HepG2 (cell line): ENCODE results near the gene GNRH2. TPM values are rescaled to one million over a fixed set of nuclear protein-coding genes. Genes with fewer than 3 reads are reported as not detected.

ENCODE experiments used
- CBX1 ChIP-seq: IDR thresholded peaks from one replicate; pipeline ENCODE4 v1.6.1; 2016; ENCODE audit warnings: antibody characterized with exemption, low read depth
- CHD2 ChIP-seq: IDR thresholded peaks from 2 replicates; pipeline ENCODE4 v1.6.1; 2011; ENCODE audit warnings: low read depth, low read length, improper control_type of control experiment
- FOXK1 ChIP-seq: sonication (generic); formaldehyde crosslinking; IDR thresholded peaks from 2 replicates; pipeline ENCODE4 v1.4.0; 2020; ENCODE audit warnings: low read depth, missing genetic modification reagents, borderline replicate concordance
- HDAC1 ChIP-seq: sonication (generic); formaldehyde crosslinking; IDR thresholded peaks from 2 replicates; pipeline ENCODE4 v1.5.1; 2020; ENCODE audit warnings: mild to moderate bottlenecking, missing genetic modification reagents
- HNRNPUL1 ChIP-seq: fragments of 200-400 bp; formaldehyde crosslinking; IDR thresholded peaks from 2 replicates; pipeline ENCODE4 v1.6.1; 2017; ENCODE audit warnings: low read depth, mild to moderate bottlenecking, low read length, moderate library complexity
- IKZF1 ChIP-seq: fragments of 450-650 bp; IDR thresholded peaks from 2 replicates; pipeline ENCODE4 v1.7.1; 2016
- MLLT10 ChIP-seq: sonication (generic); formaldehyde crosslinking; IDR thresholded peaks from 2 replicates; pipeline ENCODE4 v1.4.0; 2020; ENCODE audit warnings: missing genetic modification reagents
- SMAD1 ChIP-seq: sonication (generic); formaldehyde crosslinking; IDR thresholded peaks from 2 replicates; pipeline ENCODE4 v1.4.0; 2020; ENCODE audit warnings: missing genetic modification reagents, low read depth, mild to moderate bottlenecking, borderline replicate concordance
- ZBTB1 ChIP-seq: sonication (generic); formaldehyde crosslinking; IDR thresholded peaks from 2 replicates; pipeline ENCODE4 v1.4.0; 2020; ENCODE audit warnings: missing genetic modification reagents, borderline replicate concordance
- ZBTB7A ChIP-seq: sonication (generic); formaldehyde crosslinking; IDR thresholded peaks from 2 replicates; pipeline ENCODE4 v1.8.0; 2022; ENCODE audit warnings: mild to moderate bottlenecking, missing genetic modification reagents
- ZNF468 ChIP-seq: sonication (generic); formaldehyde crosslinking; IDR thresholded peaks from 2 replicates; pipeline ENCODE4 v1.8.0; 2022; ENCODE audit warnings: mild to moderate bottlenecking, moderate library complexity, missing genetic modification reagents
- ZNF501 ChIP-seq: sonication (generic); formaldehyde crosslinking; IDR thresholded peaks from 2 replicates; pipeline ENCODE4 v1.5.1; 2020; ENCODE audit warnings: mild to moderate bottlenecking, moderate library complexity, missing genetic modification reagents
- ZNF709 ChIP-seq: sonication (generic); formaldehyde crosslinking; IDR thresholded peaks from 2 replicates; pipeline ENCODE4 v1.5.0; 2020; ENCODE audit warnings: mild to moderate bottlenecking, missing genetic modification reagents
- ZSCAN25 ChIP-seq: sonication (generic); formaldehyde crosslinking; IDR thresholded peaks from 2 replicates; pipeline ENCODE4 v1.8.0; 2022; ENCODE audit warnings: mild to moderate bottlenecking, missing genetic modification reagents
- polyA plus RNA-seq, 8 experiments: library from polyadenylated mRNA; depleted of rRNA in 3 of 8; stranded (reverse) in 7 of 8; unstranded in 1 of 8; fragments of >200 nt; fragmentation: Illumina TruSeq in 4 of 8; extraction: Trizol in 4 of 8; gene quantifications; 2 replicates each; pipeline versions ENCODE4 v1.2.1 to v1.2.3, GENCODE V29; 2011 to 2016; ENCODE audit warnings: low read depth in 4 of 8, missing spikeins in 1 of 8, mixed read lengths in 1 of 8; ENCODE audit not compliant: insufficient read depth in 1 of 8
- total RNA-seq, 5 experiments: library from RNA; depleted of rRNA; stranded (reverse); fragments of >200 nt; fragmentation: Illumina TruSeq; extraction: Trizol; gene quantifications; 2 replicates each; pipeline ENCODE4 v1.2.3, GENCODE V29; 2016; ENCODE audit warnings: low read depth in 1 of 5
- TF ChIP-seq, protein P1 (sequence below): sonication (generic); formaldehyde crosslinking; IDR thresholded peaks from 2 replicates; pipeline ENCODE4 v1.5.1; 2020; ENCODE audit warnings: mild to moderate bottlenecking, missing genetic modification reagents, borderline replicate concordance
- TF ChIP-seq, protein P2 (sequence below): sonication (generic); formaldehyde crosslinking; IDR thresholded peaks from 2 replicates; pipeline ENCODE4 v1.8.1; 2023; ENCODE audit warnings: mild to moderate bottlenecking, missing genetic modification reagents, borderline replicate concordance

Gene GNRH2
- total and polyA plus RNA-seq, 2 of the 13 experiments (the other 11 are each of a cell fraction or from before 2014, with no cell fraction given), result 0.28 TPM; not detected in 1

DNA sequence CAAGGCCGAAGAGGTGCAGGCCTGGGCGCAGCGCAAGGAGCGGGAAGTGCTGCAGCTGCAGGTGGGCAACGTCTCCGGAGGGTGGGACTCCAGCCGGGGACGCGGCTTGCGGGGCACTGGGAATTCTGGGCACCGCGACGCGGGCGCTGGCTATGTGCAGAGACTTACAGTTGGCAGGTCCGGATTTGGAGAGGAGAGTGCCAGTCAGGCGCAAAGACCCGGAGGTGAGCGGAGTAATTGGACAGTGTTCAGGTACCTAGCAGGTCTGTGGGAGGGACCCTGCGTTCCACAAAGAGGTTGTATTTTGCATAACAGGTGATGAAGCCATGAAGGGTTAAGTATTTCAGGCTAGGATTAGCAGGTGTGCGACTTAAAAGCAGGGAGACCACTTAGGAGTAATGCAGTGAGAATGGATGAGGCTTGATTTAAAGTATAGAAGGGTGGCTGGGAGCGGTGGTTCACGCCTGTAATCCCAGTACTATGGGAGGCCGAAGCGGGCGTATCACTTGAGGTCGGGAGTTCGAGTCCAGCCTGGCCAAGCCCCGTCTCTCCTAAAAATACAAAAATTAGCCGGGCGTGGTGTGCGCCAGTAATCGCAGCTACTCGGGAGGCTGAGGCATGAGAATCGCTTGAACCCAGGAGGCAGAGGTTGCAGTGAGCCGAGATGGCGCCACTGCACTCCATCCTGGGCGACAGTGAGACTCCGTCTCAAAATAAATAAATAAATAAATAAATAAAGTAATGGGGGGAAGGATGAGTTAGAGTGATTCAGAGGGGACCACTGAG lies 3.4 kb downstream of the GNRH2 start (continued):
- TF ChIP-seq, protein P1, sequence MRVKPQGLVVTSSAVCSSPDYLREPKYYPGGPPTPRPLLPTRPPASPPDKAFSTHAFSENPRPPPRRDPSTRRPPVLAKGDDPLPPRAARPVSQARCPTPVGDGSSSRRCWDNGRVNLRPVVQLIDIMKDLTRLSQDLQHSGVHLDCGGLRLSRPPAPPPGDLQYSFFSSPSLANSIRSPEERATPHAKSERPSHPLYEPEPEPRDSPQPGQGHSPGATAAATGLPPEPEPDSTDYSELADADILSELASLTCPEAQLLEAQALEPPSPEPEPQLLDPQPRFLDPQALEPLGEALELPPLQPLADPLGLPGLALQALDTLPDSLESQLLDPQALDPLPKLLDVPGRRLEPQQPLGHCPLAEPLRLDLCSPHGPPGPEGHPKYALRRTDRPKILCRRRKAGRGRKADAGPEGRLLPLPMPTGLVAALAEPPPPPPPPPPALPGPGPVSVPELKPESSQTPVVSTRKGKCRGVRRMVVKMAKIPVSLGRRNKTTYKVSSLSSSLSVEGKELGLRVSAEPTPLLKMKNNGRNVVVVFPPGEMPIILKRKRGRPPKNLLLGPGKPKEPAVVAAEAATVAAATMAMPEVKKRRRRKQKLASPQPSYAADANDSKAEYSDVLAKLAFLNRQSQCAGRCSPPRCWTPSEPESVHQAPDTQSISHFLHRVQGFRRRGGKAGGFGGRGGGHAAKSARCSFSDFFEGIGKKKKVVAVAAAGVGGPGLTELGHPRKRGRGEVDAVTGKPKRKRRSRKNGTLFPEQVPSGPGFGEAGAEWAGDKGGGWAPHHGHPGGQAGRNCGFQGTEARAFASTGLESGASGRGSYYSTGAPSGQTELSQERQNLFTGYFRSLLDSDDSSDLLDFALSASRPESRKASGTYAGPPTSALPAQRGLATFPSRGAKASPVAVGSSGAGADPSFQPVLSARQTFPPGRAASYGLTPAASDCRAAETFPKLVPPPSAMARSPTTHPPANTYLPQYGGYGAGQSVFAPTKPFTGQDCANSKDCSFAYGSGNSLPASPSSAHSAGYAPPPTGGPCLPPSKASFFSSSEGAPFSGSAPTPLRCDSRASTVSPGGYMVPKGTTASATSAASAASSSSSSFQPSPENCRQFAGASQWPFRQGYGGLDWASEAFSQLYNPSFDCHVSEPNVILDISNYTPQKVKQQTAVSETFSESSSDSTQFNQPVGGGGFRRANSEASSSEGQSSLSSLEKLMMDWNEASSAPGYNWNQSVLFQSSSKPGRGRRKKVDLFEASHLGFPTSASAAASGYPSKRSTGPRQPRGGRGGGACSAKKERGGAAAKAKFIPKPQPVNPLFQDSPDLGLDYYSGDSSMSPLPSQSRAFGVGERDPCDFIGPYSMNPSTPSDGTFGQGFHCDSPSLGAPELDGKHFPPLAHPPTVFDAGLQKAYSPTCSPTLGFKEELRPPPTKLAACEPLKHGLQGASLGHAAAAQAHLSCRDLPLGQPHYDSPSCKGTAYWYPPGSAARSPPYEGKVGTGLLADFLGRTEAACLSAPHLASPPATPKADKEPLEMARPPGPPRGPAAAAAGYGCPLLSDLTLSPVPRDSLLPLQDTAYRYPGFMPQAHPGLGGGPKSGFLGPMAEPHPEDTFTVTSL, result no peak
- 0 out of 2 replicates have a peak, but pooled peaks have one; percentile 33 for TF ChIP-seq HDAC1 (CRISPR knock-in tag)
- TF ChIP-seq ZNF709 (CRISPR knock-in tag), result no peak; the same call in 1 of the 2 replicates
- peak; percentile 25; the same call in 1 of the 2 replicates for TF ChIP-seq ZBTB7A (CRISPR knock-in tag)
- TF ChIP-seq FOXK1, result no peak
- TF ChIP-seq ZNF501, result no peak
- 0 out of 2 replicates have a peak, but pooled peaks have one; percentile 1 for TF ChIP-seq ZBTB1 (CRISPR knock-in tag)
- TF ChIP-seq CHD2, result no peak
- no peak for TF ChIP-seq IKZF1
- TF ChIP-seq CBX1, result no peak
- 0 out of 2 replicates have a peak, but pooled peaks have one; percentile 6 for TF ChIP-seq ZSCAN25 (CRISPR knock-in tag)
- TF ChIP-seq, protein P2, sequence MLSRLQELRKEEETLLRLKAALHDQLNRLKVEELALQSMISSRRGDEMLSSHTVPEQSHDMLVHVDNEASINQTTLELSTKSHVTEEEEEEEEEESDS, result no peak
- TF ChIP-seq ZNF468 (CRISPR knock-in tag), result no peak
- no peak for TF ChIP-seq HNRNPUL1
- TF ChIP-seq MLLT10 (CRISPR knock-in tag), result no peak
- no peak for TF ChIP-seq SMAD1 (CRISPR knock-in tag)
